ENCODE results near the gene MPZL3.

GRCh38 chr11:118275176-118275575 is 23.0 kb upstream of the MPZL3 start:
- TF ChIP-seq CTCF (IDR thresholded peaks at IDR 0.05) (no peak), ZFX (IDR thresholded peaks at IDR 0.05; ENCODE audit: borderline replicate concordance) (no peak)
